Stimulated activated CD4-positive, alpha-beta T cell treated with anti-CD3 and anti-CD28 coated beads, Interleukin-4, amount 100 ng/mL, for 1 hour (primary cell): ENCODE data around the gene PAX4.

Experiments
- DNase-seq: peaks from one replicate; pipeline ENCODE4 v3.0.0-alpha.2; 2020

The PAX4 gene

GRCh38 chr7:127618042-127618441, at the start of gene PAX4:
TSS of gene PAX4 (minus strand) at chr7:127618142. CDS start at chr7:127615928, 2,214 bp downstream.
- DNase-seq: no peak

- DNase-seq: no peak
Observed at GRCh38 chr7:127667017-127667670, 49.2 kb upstream of the PAX4 start.

- no peak for DNase-seq
Observed at GRCh38 chr7:127666602-127667001, 48.7 kb upstream of the PAX4 start.

- no peak for DNase-seq
Observed at GRCh38 chr7:127665922-127666321, 48.0 kb upstream of the PAX4 start.

- no peak for DNase-seq
Observed at GRCh38 chr7:127658970-127659630, 41.2 kb upstream of the PAX4 start.

GRCh38 chr7:127657500-127657899, 39.6 kb upstream of the PAX4 start:
- no peak for DNase-seq

- DNase-seq: no peak
Observed at GRCh38 chr7:127655720-127656119, 37.8 kb upstream of the PAX4 start.

- no peak for DNase-seq
Observed at GRCh38 chr7:127654404-127655394, 36.8 kb upstream of the PAX4 start.

- no peak for DNase-seq
Observed at GRCh38 chr7:127653396-127653795, 35.5 kb upstream of the PAX4 start.

GRCh38 chr7:127652333-127653248, 34.6 kb upstream of the PAX4 start:
- no peak for DNase-seq

GRCh38 chr7:127651556-127652332, 33.8 kb upstream of the PAX4 start, which contains the start of gene SND1:
TSS of gene SND1 (plus strand) at chr7:127652194. CDS start at chr7:127652374, 180 bp downstream.
- DNase-seq: peak; percentile 98

- no peak for DNase-seq
Observed at GRCh38 chr7:127650847-127651555, 33.1 kb upstream of the PAX4 start.

GRCh38 chr7:127648986-127649385, 31.0 kb upstream of the PAX4 start:
- no peak for DNase-seq

- DNase-seq: no peak
Observed at GRCh38 chr7:127647636-127648035, 29.7 kb upstream of the PAX4 start.

- DNase-seq: no peak
Observed at GRCh38 chr7:127644484-127644883, 26.5 kb upstream of the PAX4 start.

GRCh38 chr7:127638197-127638596, 20.3 kb upstream of the PAX4 start:
- DNase-seq: no peak

- DNase-seq: no peak
Observed at GRCh38 chr7:127635659-127636285, 17.8 kb upstream of the PAX4 start.

- DNase-seq: no peak
Observed at GRCh38 chr7:127632276-127632910, 14.5 kb upstream of the PAX4 start.

GRCh38 chr7:127629268-127629854, 11.4 kb upstream of the PAX4 start:
- peak; percentile 39 for DNase-seq
